Coronary artery (tissue), 2 donors: ENCODE data around the gene GPD1L.

Source experiments
- DNase-seq: peaks from one replicate; pipeline ENCODE4 v3.0.0-alpha.2; 2017; ENCODE audit warnings: low spot score
- H3K27ac ChIP-seq, 2 donors: fragments of 200-600 bp; sonication (generic); one replicate each; pipeline ENCODE4 v1.5.1; 2016 to 2019
- H3K4me3 ChIP-seq: fragments of 200-600 bp; sonication (generic); 2 replicates; pipeline ENCODE4 v1.5.1; 2016; ENCODE audit warnings: mild to moderate bottlenecking, moderate library complexity
- CTCF ChIP-seq: fragments of 200-600 bp; sonication (generic); IDR thresholded peaks from one replicate; pipeline ENCODE4 v1.5.1; 2019; ENCODE audit warnings: antibody characterized with exemption

The GPD1L gene

DNA sequence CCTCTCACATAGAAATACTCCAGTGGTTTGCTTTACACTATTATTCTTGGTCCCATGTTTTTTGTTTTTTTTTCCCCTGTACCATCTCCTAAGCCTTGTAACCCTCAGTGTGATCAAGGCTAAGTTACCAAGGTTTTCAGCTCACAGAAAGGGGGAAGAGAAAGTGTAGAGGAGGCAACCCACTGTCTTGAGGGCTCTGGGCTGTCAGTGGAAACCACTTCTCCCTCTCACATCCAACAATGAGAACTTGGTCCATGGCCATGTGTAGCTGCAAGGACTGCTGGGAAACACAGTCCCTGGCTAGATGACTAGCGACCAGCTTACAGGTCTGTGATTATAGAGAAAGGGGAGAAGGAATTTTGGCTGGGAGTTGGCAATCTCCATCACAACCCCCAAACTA is 30.3 kb downstream of the GPD1L start:
- no peak for TF ChIP-seq CTCF
- no peak overlapping the region for H3K27ac ChIP-seq
- no peak for DNase-seq
- no peak overlapping the region for H3K4me3 ChIP-seq

- H3K27ac ChIP-seq: no peak overlapping the region
- no peak for DNase-seq
- TF ChIP-seq CTCF: no peak
- no peak overlapping the region for H3K4me3 ChIP-seq
Measured at GRCh38 chr3:32137870-32138269, 31.4 kb downstream of the GPD1L start.

- Histone ChIP-seq H3K27ac (no peak overlapping the region), H3K4me3 (no peak overlapping the region)
- TF ChIP-seq CTCF: no peak
- no peak for DNase-seq
Measured at GRCh38 chr3:32138545-32139104, 32.2 kb downstream of the GPD1L start.

- no peak for TF ChIP-seq CTCF
- no peak for DNase-seq
- Histone ChIP-seq H3K4me3 (no peak overlapping the region), H3K27ac (no peak overlapping the region)
Measured at GRCh38 chr3:32140943-32141342, 34.5 kb downstream of the GPD1L start.

GRCh38 chr3:32143849-32144757 is 37.7 kb downstream of the GPD1L start:
- Histone ChIP-seq H3K27ac (no peak overlapping the region), H3K4me3 (no peak overlapping the region)
- DNase-seq: no peak
- TF ChIP-seq CTCF: peak; percentile 49

DNA sequence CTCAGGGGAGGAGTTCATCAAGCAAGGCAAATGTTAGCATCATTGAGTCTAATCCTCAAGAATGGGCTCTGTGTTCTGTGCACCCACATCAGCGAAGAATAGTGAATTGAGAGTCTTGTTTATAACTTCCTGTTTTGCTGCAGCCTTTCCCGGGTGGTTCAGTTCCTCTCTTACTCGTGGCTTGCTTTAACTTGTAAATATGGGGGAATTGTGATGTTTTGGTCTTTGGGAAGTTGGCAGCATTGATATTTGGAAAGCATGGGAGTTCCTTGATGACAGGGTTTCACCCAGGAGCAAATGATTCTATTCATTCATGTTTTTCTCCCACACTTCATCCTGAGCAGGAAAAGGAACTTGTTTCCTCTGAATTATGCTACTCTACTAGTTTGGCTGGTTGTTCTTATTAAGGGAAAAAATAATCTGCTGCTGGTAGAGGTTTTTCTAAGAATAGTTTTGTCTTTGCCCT is 40.4 kb downstream of the GPD1L start:
- H3K4me3 ChIP-seq: no peak overlapping the region
- TF ChIP-seq CTCF: no peak
- H3K27ac ChIP-seq: no peak overlapping the region
- DNase-seq: no peak

DNA sequence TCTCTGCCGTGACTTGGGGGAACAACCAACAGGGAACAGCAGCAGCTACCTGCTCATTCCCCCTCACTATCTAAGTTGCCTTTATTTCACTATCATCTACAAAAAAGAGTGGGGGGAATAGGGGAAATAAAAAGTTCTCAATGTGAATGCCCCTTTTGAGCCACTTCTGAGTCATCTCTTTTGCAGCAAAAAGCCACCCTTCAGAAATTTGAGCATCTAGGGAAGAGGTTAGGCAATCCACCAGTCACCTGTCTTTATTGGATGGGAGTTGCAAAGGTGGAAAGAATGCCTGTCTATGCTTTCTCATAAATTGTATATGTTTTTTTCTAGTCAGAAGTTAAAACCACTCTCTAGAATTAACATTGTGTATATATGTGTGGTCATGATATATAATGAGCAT is 41.1 kb downstream of the GPD1L start:
- DNase-seq: no peak
- no peak overlapping the region for H3K27ac ChIP-seq
- H3K4me3 ChIP-seq: no peak overlapping the region
- no peak for TF ChIP-seq CTCF
